HPDE6-E6E7 (cell line): ENCODE data around the gene POLA1.

Source experiments
- DNase-seq: peaks from one replicate; pipeline ENCODE4 v3.0.0; 2011; ENCODE audit warnings: missing footprints; ENCODE audit errors: extremely low spot score

POLA1 gene

DNA sequence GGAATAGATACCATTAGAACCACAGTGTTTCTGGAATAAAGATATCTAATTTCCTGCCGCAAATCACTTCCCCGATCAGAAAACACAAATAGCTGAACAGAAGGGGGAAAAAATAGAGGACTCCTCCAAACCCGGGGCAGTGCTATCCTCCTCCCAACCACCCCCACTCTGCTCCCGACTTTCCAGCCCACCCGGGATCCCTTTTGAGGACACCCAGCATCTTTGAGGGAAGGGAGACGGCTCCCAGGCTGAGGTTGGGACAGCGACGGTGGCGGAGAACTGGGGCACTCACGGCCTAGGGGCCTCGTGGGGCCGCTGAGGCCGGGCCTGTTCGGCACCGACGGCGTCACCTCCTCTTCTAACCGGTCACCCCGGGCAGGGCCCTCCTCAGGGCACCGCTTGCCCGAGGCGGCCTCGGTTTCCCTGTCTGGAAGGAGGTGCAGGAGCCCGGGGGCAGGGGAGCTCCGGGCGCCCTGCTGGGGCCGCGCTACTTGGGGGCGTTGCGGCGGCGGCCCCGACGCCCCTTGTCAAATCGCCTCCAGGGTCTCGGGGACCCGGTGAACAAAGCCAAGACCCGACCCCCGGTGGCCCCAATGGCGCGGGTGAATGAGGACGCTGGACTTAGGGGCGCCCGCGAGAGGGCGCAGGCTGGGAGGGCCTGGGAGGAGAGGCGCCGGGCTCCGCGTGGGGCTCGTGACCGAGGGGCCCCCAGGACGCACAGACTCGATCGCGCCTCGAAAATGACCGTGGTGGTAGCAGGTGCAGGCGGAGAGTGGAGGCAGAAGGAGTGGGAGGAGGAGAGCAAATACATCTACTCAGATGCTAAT, 329.0 kb downstream of the POLA1 start:
- no peak for DNase-seq

DNA sequence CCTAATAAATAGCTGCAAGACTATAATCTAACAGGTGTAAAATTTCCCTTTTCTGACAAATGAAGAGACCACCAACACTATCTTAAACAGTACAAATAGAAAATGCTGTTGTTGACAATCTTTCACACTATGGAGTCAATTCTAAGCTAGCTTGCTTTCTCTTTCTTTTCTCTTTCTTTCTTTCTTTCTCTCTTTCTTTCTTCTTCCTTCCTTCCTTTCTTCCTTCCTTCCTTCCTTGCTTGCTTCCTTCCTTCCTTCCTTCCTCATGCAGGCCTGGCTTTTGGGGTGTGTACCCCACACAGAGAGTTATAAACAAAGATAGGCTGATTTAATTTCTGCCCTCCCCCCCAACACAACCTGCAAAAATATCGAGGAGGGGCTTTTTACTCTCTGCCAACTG, 330.2 kb downstream of the POLA1 start:
- DNase-seq = no peak

DNA sequence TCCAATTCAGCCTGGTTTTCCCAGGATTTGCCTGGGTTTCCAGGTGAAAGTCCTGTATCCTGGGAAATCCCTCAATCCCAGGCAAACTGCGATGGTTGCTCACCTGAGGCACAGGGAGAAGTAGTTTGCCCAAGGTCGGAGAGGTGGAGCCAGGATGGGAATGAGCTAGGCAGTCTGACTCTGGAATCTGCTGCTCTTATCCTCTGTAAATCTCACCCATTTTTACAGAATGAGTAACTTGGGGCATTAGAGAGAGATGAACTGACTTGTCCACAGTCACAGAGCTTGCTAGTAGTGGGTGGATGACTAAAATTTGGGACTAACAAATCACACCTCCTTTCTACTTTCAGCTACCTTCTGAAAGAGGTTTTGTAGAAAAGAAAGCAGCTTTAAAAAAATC, 331.9 kb downstream of the POLA1 start:
- no peak for DNase-seq

DNA sequence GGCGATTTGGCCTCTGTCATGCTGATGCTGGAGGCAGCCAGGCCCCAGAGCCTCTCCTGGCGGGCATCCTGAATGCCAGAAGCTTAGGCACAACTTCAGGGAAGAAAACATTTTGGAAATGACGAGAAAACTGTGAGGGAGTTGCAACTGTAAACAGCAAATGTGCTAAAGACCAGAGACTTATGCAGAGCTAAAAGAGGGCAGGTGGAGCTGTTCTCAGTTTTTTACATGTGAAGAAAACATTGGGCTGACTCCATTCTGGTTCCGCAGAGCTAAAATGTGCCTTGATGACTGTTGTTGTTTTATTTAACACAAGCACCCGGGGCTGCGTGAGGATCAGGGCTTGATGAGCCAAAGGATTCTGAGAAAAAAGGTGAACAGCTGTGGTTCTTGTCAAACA, 332.9 kb downstream of the POLA1 start:
- no peak for DNase-seq

DNA sequence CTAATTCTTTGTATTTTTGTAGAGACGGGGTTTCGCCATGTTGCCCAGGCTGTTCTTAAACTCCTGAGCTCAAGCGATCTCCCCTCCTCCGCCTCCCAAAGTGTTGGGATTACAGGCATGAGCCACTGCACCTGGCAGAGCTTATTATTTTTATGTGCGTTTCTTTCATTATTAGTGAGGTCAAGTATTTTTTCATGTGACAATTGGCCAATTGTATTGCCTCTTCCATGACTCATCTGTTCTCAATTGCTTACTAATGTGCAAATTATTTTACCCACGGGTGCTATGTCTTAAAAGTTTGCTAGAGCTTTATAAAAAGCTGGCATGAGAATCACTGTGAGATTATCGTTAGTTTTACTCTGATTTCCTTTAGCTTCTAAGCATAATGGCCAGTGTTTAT, 335.0 kb downstream of the POLA1 start:
- DNase-seq = no peak

DNA sequence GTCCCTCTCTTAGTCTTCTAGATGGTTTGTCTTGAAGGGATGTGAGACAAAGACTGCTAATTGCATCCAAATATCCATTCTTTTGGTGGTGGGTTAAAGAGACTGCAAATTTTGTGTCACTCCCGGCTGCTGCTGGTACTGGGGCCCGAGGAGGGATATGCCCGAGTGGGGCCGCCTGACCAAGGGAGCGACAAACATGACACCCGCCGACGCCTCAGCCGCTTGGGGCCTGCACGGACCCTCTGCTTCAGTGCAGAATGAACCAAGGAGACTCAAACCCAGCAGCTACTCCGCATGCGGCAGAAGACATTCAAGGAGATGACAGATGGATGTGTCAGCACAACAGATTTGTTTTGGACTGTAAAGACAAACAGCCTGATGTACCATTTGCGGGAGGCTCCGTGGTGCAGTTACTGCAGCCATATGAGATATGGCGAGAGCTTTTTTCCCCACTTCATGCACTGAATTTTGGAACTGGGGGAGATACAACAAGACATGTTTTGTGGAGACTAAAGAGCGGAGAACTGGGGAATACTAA, 335.6 kb downstream of the POLA1 start:
- DNase-seq = no peak

DNA sequence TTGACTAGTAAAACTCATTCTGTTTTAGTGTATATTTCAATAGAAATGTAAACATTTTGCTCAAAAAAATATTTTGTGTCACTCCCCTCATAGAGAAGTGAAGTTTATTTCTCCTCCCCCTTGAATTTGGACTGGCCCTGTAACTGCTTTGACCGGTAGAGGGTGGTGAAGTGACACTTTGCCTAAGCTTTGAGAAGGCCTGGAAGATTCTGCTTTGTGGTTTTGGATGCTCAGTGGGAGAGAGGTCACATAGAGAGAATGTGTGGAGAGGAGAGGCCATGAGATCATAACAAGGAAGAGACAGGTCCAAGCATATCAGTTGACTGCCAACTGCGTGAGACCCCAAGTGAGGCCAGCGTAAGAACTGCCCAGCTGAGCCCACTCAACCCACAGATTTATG, 341.2 kb downstream of the POLA1 start:
- DNase-seq = no peak

DNA sequence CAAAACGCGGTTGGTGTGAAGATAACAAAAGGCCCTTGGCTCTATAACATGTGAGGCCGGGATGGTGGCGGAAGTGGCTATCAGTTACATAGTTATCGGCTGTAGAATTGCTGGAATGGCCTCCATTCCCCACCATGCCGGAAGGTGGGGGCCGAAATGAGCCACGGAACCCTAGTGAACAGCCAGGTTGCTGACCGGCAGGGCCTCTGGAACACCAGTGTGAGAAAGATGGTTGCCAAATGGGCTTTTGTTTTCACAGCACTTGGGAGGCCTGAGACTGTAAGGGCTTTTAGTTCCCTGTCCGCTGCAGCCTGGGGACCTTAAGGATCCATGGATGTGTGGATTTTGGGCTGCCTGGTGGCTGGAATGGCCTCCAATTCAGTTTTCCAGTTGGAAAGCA, 345.3 kb downstream of the POLA1 start:
- no peak for DNase-seq

DNA sequence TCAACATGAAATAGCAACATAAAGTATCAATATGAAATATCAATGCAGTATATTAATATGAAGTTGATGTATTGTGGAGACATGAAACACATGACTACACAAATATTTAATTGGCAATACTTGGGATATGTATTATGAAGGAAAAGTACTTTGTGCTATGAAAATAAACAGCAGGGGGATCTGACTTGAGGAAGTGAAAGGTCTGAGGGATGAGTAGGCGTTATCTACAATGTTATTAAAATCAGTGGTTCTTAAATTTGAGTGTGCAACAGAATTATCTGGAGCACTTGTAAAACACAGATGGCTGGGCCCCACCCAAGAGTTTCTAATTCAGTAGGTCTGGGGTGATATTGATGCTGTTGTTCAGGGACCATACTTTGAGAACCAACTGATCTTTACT, 349.5 kb downstream of the POLA1 start:
- no peak for DNase-seq
